H9 (cell line): ENCODE data around the gene WWC2. TPM values are rescaled to one million over a fixed set of nuclear protein-coding genes. Genes with fewer than 3 reads are reported as not detected.

Experiments
- DNase-seq: peaks from one replicate; pipeline ENCODE4 v3.0.0-alpha.2; 2017
- H2AFZ ChIP-seq: one replicate; pipeline ENCODE4 v1.6.1; 2013; ENCODE audit warnings: mild to moderate bottlenecking, low read length, control low read depth, moderate library complexity
- H2AK5ac ChIP-seq: 2 replicates; pipeline ENCODE4 v1.6.1; 2013; ENCODE audit warnings: low read length, control low read depth, mixed read lengths; ENCODE audit not compliant: insufficient read length
- H2BK120ac ChIP-seq: one replicate; pipeline ENCODE4 v1.6.1; 2013; ENCODE audit warnings: low read depth, mild to moderate bottlenecking, low read length, control low read depth, inconsistent platforms; ENCODE audit not compliant: poor library complexity, severe bottlenecking
- H2BK12ac ChIP-seq: 2 replicates; pipeline ENCODE4 v1.6.1; 2013; ENCODE audit warnings: low read length, control low read depth, mixed read lengths, low read depth; ENCODE audit not compliant: insufficient read length
- H2BK15ac ChIP-seq: 2 replicates; pipeline ENCODE4 v1.6.1; 2013; ENCODE audit warnings: low read depth, low read length, control low read depth
- H2BK20ac ChIP-seq: one replicate; pipeline ENCODE4 v1.6.1; 2013; ENCODE audit warnings: low read depth, mild to moderate bottlenecking, low read length, control low read depth, inconsistent platforms; ENCODE audit not compliant: poor library complexity, severe bottlenecking
- H2BK5ac ChIP-seq: 2 replicates; pipeline ENCODE4 v1.6.1; 2013; ENCODE audit warnings: low read length, control low read depth, mixed read lengths; ENCODE audit not compliant: insufficient read length
- H3K14ac ChIP-seq: 2 replicates; pipeline ENCODE4 v1.6.1; 2013; ENCODE audit warnings: low read length, control low read depth; ENCODE audit not compliant: insufficient read depth
- H3K18ac ChIP-seq: 2 replicates; pipeline ENCODE4 v1.6.1; 2013; ENCODE audit warnings: low read depth, mild to moderate bottlenecking, mixed read lengths, low read length, control low read depth; ENCODE audit not compliant: insufficient read length
- H3K23ac ChIP-seq: 2 replicates; pipeline ENCODE4 v1.6.1; 2013; ENCODE audit warnings: low read length, control low read depth, mixed read lengths, low read depth; ENCODE audit not compliant: insufficient read length
- H3K23me2 ChIP-seq: 2 replicates; pipeline ENCODE4 v1.6.1; 2013; ENCODE audit warnings: low read depth, mild to moderate bottlenecking, mixed read lengths, low read length, control low read depth; ENCODE audit not compliant: insufficient read length, poor library complexity, severe bottlenecking
- H3K27ac ChIP-seq: 2 replicates; pipeline ENCODE4 v1.5.1; 2013; ENCODE audit warnings: low read length, control low read depth, mixed read lengths, low read depth; ENCODE audit not compliant: insufficient read length
- H3K27me3 ChIP-seq: 2 replicates; pipeline ENCODE4 v1.6.1; 2013; ENCODE audit warnings: low read length, control low read depth, inconsistent platforms; ENCODE audit not compliant: insufficient read depth
- H3K4ac ChIP-seq: 2 replicates; pipeline ENCODE4 v1.6.1; 2013; ENCODE audit warnings: low read depth, mild to moderate bottlenecking, control low read depth, inconsistent platforms, low read length, moderate library complexity
- H3K4me1 ChIP-seq: 2 replicates; pipeline ENCODE4 v1.6.1; 2013; ENCODE audit warnings: low read length, control low read depth, inconsistent platforms; ENCODE audit not compliant: insufficient read depth
- H3K4me2 ChIP-seq: 2 replicates; pipeline ENCODE4 v1.6.1; 2013; ENCODE audit warnings: low read length, control low read depth, mixed read lengths; ENCODE audit not compliant: insufficient read length, insufficient read depth
- H3K56ac ChIP-seq: 2 replicates; pipeline ENCODE4 v1.6.1; 2013; ENCODE audit warnings: low read depth, mild to moderate bottlenecking, mixed read lengths, low read length, control low read depth; ENCODE audit not compliant: insufficient read length
- H3K79me1 ChIP-seq: 2 replicates; pipeline ENCODE4 v1.6.1; 2013; ENCODE audit warnings: low read depth, mild to moderate bottlenecking, moderate library complexity, low read length, control low read depth, inconsistent platforms; ENCODE audit not compliant: insufficient read depth, poor library complexity, severe bottlenecking
- H3K79me2 ChIP-seq: 2 replicates; pipeline ENCODE4 v1.6.1; 2013; ENCODE audit warnings: low read length, control low read depth, inconsistent platforms; ENCODE audit not compliant: insufficient read depth
- H3K9ac ChIP-seq: 2 replicates; pipeline ENCODE4 v1.6.1; 2013; ENCODE audit warnings: low read length, control low read depth, mixed read lengths; ENCODE audit not compliant: insufficient read length; ENCODE audit errors: extremely low read depth
- H3K9me3 ChIP-seq: one replicate; pipeline ENCODE4 v1.6.1; 2013; ENCODE audit warnings: low read depth, low read length, inconsistent platforms; ENCODE audit not compliant: control insufficient read depth
- H3T11ph ChIP-seq: one replicate; pipeline ENCODE4 v1.6.1; 2013; ENCODE audit warnings: mild to moderate bottlenecking, low read length, control low read depth, inconsistent platforms
- H4K20me1 ChIP-seq: one replicate; pipeline ENCODE4 v1.6.1; 2013; ENCODE audit not compliant: control insufficient read depth, insufficient read length, insufficient read depth
- H4K5ac ChIP-seq: 2 replicates; pipeline ENCODE4 v1.6.1; 2013; ENCODE audit warnings: low read depth, mild to moderate bottlenecking, mixed read lengths, low read length, control low read depth; ENCODE audit not compliant: insufficient read length
- H4K8ac ChIP-seq: replicated peaks from 2 replicates; pipeline ENCODE4 v1.6.1; 2013; ENCODE audit warnings: low read length, control low read depth, mixed read lengths, low read depth; ENCODE audit not compliant: insufficient read length
- H4K91ac ChIP-seq: 2 replicates; pipeline ENCODE4 v1.6.1; 2013; ENCODE audit warnings: low read depth, mild to moderate bottlenecking, moderate library complexity, mixed read lengths, low read length, control low read depth; ENCODE audit not compliant: insufficient read length
- H3K27ac Mint-ChIP-seq, 3 experiments: 2 replicates in 2 of 3; 3 replicates in 1 of 3; pipeline ENCODE4 v1.8.0; 2020 to 2021; ENCODE audit warnings: mixed read lengths in 3 of 3, mild to moderate bottlenecking in 1 of 3, moderate library complexity in 1 of 3
- H3K27me3 Mint-ChIP-seq: 2 replicates; pipeline ENCODE4 v1.8.0; 2021; ENCODE audit warnings: low read depth, mild to moderate bottlenecking, moderate library complexity, mixed read lengths
- H3K36me3 Mint-ChIP-seq, 3 experiments: 2 replicates in 2 of 3; 3 replicates in 1 of 3; pipeline ENCODE4 v1.8.0; 2020 to 2021; ENCODE audit warnings: low read depth in 3 of 3, mixed read lengths in 3 of 3; ENCODE audit not compliant: insufficient read depth in 1 of 3
- H3K4me1 Mint-ChIP-seq, 2 experiments: 2 replicates each; pipeline ENCODE4 v1.8.0; 2020; ENCODE audit warnings: mixed read lengths in 2 of 2
- H3K4me3 Mint-ChIP-seq, 2 experiments: 2 replicates in 1 of 2; 3 replicates in 1 of 2; pipeline ENCODE4 v1.8.0; 2020 to 2021; ENCODE audit warnings: mild to moderate bottlenecking in 2 of 2, mixed read lengths in 2 of 2, moderate library complexity in 1 of 2
- H3K9me3 Mint-ChIP-seq, 2 experiments: 2 replicates in 1 of 2; 3 replicates in 1 of 2; pipeline ENCODE4 v1.8.0; 2020; ENCODE audit warnings: mild to moderate bottlenecking in 2 of 2, mixed read lengths in 2 of 2, moderate library complexity in 1 of 2
- CTCF ChIP-seq: fragments of 200-600 bp; sonication (generic); conservative IDR thresholded peaks from 3 replicates; pipeline ENCODE4 v1.8.0; 2021; ENCODE audit warnings: antibody characterized with exemption, mild to moderate bottlenecking
- WGBS: extraction: QIAGEN DNeasy Blood & Tissue Kit; methylation state at CpG from one replicate; pipeline ENCODE4 v1.1.7; 2013; ENCODE audit warnings: missing lambda C conversion rate, low lambda C conversion rate, mixed read lengths; ENCODE audit not compliant: insufficient read length; ENCODE audit errors: extremely low coverage; 5-methylcytosine and 5-hydroxymethylcytosine counted together
- total RNA-seq: library from RNA; stranded (reverse); gene quantifications from 2 replicates; pipeline ENCODE4 v1.2.1, GENCODE V29; 2021

Gene WWC2
- total RNA-seq, 1 experiment from 2014 or later = 106 TPM

- Histone ChIP-seq H3K4me1 (no peaks in the 10 kb centered on the region), H4K5ac (no peak overlapping the region), H3K79me2 (no peaks in the 10 kb centered on the region), H3T11ph (no peak overlapping the region), H3K23ac (no peak overlapping the region), H3K14ac (no peak overlapping the region), H2BK20ac (no peak overlapping the region), H3K23me2 (no peaks in the 10 kb centered on the region), H3K27me3 (no peaks in the 10 kb centered on the region), H2AK5ac (no peak overlapping the region), H3K18ac (no peak overlapping the region), H2BK12ac (no peak overlapping the region), H3K9me3 (no peaks in the 10 kb centered on the region), H2AFZ (no peak overlapping the region), H3K9ac (no peak overlapping the region), H3K56ac (no peak overlapping the region), H3K79me1 (no peaks in the 10 kb centered on the region), H2BK5ac (no peak overlapping the region), H2BK120ac (no peak overlapping the region), H3K4ac (no peak overlapping the region), H4K8ac (no peak overlapping the region), H4K20me1 (no peaks in the 10 kb centered on the region), H2BK15ac (no peak overlapping the region), H4K91ac (no peak overlapping the region), H3K27ac (no peak overlapping the region), H3K4me2 (no peak overlapping the region)
- H3K36me3 Mint-ChIP-seq = peaks cover 0 to 8% (median 6%) of the 10 kb centered on the region in 3 experiments; a peak in 3 of 7 replicates
- H3K4me3 Mint-ChIP-seq = no peak overlapping the region
- peaks cover 5 to 9% of the 10 kb centered on the region in 2 experiments; a peak in 2 of 4 replicates for H3K4me1 Mint-ChIP-seq
- no peak overlapping the region; a peak in 1 of 7 replicates for H3K27ac Mint-ChIP-seq
- H3K27me3 Mint-ChIP-seq = peaks cover 1% of the 10 kb centered on the region
- H3K9me3 Mint-ChIP-seq = peaks cover 14 to 19% of the 10 kb centered on the region in 2 experiments
- TF ChIP-seq CTCF = no peak
- no CpG with 5 or more reads among the region's 8 CpGs for WGBS
- DNase-seq = no peak
Observed at GRCh38 chr4:183369073-183369472, 270.0 kb downstream of the WWC2 start.

Other genes starting within 250 kb of the WWC2 start
- gene DCTD, start 181.9 kb upstream of the WWC2 start, total RNA-seq = 95.5 and 100 TPM in 2 replicates
- gene CLDN22, start 221.0 kb downstream of the WWC2 start, total RNA-seq = not detected in 2 replicates
- gene CLDN24, start 223.2 kb downstream of the WWC2 start, total RNA-seq = not detected in 2 replicates